ENCODE results near the gene ZBTB24.

Gene ZBTB24

GRCh38 chr6:109483735-109484057, 677 bp upstream of the ZBTB24 start:
- TF ChIP-seq CTCF (conservative IDR thresholded peaks at IDR 0.05; ENCODE audit: low read depth): no peak
- no peak for DNase-seq (ENCODE audit: low spot score)
- CTCF ChIA-PET: interaction anchor here (0.5 kb wide), 2 partner anchors 90 to 1219 kb away, joined by 3 to 7 read pairs; no protein-coding TSS in a partner anchor
- H3K27ac ChIP-seq: peak overlapping the region; percentile 76
- POLR2A ChIA-PET (ENCODE audit: low non-redundant PET): no interaction called here

- no peak for DNase-seq (ENCODE audit: low spot score)
- H3K27ac ChIP-seq: no peak overlapping the region
- ChIA-PET POLR2A (ENCODE audit: low non-redundant PET) (no interaction called here), CTCF (no interaction called here)
- TF ChIP-seq CTCF (conservative IDR thresholded peaks at IDR 0.05; ENCODE audit: low read depth): no peak
Measured at GRCh38 chr6:109480993-109481480, 2.0 kb downstream of the ZBTB24 start.

GRCh38 chr6:109478841-109479624, 4.0 kb downstream of the ZBTB24 start:
- ChIA-PET POLR2A (ENCODE audit: low non-redundant PET) (no interaction called here), CTCF (interaction anchor here (0.8 kb wide), 1 partner anchor 95 kb away, joined by 3 read pairs; no protein-coding TSS in a partner anchor)
- H3K27ac ChIP-seq: no peak overlapping the region
- TF ChIP-seq CTCF (conservative IDR thresholded peaks at IDR 0.05; ENCODE audit: low read depth): no peak
- DNase-seq (ENCODE audit: low spot score): no peak

- no peak for DNase-seq (ENCODE audit: low spot score)
- no peak overlapping the region for H3K27ac ChIP-seq
- TF ChIP-seq CTCF (conservative IDR thresholded peaks at IDR 0.05; ENCODE audit: low read depth): no peak
- ChIA-PET CTCF (no interaction called here), POLR2A (ENCODE audit: low non-redundant PET) (no interaction called here)
Measured at GRCh38 chr6:109478222-109478805, 4.7 kb downstream of the ZBTB24 start.

GRCh38 chr6:109477725-109478124, 5.3 kb downstream of the ZBTB24 start:
- ChIA-PET CTCF (no interaction called here), POLR2A (ENCODE audit: low non-redundant PET) (no interaction called here)
- DNase-seq (ENCODE audit: low spot score): no peak
- no peak for TF ChIP-seq CTCF (conservative IDR thresholded peaks at IDR 0.05; ENCODE audit: low read depth)
- no peak overlapping the region for H3K27ac ChIP-seq

- TF ChIP-seq CTCF (conservative IDR thresholded peaks at IDR 0.05; ENCODE audit: low read depth): no peak
- DNase-seq (ENCODE audit: low spot score): no peak
- POLR2A ChIA-PET (ENCODE audit: low non-redundant PET): no interaction called here
- H3K27ac ChIP-seq: no peak overlapping the region
- CTCF ChIA-PET: interaction anchor here (0.6 kb wide), 1 partner anchor 672 kb away, joined by 8 read pairs; no protein-coding TSS in a partner anchor
Measured at GRCh38 chr6:109477184-109477583, 5.8 kb downstream of the ZBTB24 start.

Data from RWPE1 (cell line).